WTC11 (cell line): Measurements from ENCODE around the gene AGAP1.

Experiments used
- NR2C2 ChIP-seq: sonication (generic); formaldehyde crosslinking; IDR thresholded peaks from 2 replicates; pipeline ENCODE4 v1.8.0; 2022; ENCODE audit warnings: mild to moderate bottlenecking, missing genetic modification reagents
- ZNF317 ChIP-seq: sonication (generic); formaldehyde crosslinking; IDR thresholded peaks from 2 replicates; pipeline ENCODE4 v1.8.1; 2023; ENCODE audit warnings: low read depth, mild to moderate bottlenecking, moderate library complexity, missing genetic modification reagents, borderline replicate concordance
- ZNF532 ChIP-seq: fragments of 250-450 bp; sonication (Bioruptor Pico); IDR thresholded peaks from 2 replicates; pipeline ENCODE4 v1.9.0; 2021; ENCODE audit warnings: mild to moderate bottlenecking, borderline replicate concordance

- TF ChIP-seq ZNF317 (CRISPR knock-in tag) = no peak
- TF ChIP-seq ZNF532 (CRISPR knock-in tag) = no peak
- TF ChIP-seq NR2C2 = no peak
Observed at GRCh38 chr2:236157815-236158498, 664.1 kb downstream of the AGAP1 start.
